NOMO-1 treated with dmso at 0.1 percent for 144 hours (cell line): Measurements from ENCODE around the gene CORO2B.

Experiments
- DNase-seq: peaks from one replicate; lab custom pipeline; 2025; ENCODE audit not compliant: unreplicated experiment; lab: John Stamatoyannopoulos, UW

CORO2B gene

DNA sequence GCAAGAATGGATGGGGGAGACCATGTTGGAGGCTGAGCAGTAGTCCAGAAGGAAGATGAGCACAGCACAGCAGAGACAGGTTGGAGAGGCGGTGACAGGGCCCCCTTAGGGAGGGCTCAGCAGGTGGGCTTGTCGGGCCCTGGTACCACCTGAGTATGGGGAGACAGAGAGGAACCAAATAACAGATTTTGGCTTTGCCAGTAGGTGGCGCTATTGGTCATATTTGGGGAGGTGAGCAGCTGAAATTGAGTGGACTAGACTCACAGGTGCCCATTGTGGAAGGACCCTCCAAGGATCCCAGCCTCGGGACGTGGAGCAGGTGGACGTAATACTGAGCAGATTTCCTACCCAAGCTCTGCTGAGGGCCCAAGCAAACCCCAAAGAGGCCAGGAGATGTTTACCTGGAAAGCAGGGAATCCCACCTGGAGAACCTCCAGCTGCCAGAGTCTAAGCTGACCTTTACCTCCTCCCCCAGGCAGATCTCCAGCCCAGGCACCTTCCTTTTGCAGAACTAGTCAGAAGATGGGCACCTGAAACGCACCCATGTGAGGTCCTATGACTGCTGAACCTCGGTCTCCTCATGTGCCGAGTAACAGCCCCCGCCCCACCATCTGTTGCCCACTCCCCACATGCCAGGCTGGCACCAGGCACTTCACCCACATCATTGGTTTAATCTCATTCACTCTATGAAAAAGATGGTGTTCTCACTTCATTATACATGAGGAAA lies 24.6 kb upstream of the CORO2B start:
- peak; percentile 23 for DNase-seq

DNA sequence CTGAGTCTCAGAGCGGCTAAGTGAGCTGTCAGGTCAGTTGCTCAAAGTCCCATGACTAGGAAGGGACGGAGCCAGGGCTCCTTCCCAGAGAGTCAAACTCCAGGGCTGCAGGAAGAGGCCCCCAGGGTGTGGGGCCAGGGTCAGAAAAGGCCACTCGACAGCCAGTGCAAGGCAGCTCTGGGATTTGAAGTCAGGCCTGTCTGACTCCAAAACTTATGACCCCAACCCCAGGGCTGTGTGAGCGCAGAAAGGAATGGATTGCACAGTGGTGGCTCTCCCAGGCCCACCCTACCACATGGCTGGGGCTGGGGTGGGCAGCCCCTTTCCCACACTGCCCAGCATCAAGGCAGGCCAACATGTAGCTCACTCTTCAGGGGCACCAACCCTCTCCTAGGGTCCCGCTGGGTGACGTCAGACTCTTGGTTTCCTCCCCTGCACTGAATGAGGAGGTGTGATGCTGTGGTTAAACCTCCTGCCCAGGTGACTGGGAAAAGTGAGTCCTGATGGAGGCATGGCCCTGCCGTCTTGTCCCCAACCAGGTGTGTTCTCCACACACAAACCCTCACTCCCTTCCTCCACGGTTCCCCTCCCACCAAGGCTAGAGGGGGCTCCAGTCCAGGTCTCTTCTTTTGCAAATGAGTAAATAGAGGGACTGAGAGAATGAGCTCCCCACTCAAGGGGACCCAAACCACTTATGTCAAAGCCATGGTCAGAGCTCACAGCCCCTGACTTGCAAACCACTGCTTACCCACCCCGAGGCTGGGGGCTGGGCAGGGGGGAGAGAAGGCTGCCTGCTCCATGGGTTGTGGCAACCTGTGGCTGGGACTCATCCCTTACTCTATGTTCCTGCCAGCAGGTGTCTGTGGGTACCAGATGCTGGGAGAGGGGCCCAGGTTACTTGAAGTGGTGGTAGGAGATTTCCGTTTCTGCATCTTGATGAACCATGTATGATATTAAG lies 23.8 kb upstream of the CORO2B start:
- DNase-seq: no peak

DNA sequence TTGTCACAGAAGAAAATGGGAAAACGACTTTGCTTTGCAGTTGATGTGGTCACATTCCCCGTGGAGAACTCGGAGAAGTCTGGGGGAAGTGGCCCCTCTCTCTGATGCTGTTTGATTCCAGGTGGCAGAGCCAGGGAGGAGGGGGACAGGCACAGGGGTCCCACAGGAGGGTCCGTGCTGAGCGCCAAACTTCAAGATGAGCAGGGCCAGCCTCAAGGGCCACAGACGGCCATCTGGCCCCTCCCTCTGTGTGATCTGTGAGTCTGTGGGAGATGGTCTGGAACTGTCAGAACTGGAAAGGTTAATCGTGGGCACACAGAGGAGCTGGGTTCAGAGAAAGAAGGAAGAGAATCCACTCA lies 23.1 kb upstream of the CORO2B start:
- no peak for DNase-seq

DNA sequence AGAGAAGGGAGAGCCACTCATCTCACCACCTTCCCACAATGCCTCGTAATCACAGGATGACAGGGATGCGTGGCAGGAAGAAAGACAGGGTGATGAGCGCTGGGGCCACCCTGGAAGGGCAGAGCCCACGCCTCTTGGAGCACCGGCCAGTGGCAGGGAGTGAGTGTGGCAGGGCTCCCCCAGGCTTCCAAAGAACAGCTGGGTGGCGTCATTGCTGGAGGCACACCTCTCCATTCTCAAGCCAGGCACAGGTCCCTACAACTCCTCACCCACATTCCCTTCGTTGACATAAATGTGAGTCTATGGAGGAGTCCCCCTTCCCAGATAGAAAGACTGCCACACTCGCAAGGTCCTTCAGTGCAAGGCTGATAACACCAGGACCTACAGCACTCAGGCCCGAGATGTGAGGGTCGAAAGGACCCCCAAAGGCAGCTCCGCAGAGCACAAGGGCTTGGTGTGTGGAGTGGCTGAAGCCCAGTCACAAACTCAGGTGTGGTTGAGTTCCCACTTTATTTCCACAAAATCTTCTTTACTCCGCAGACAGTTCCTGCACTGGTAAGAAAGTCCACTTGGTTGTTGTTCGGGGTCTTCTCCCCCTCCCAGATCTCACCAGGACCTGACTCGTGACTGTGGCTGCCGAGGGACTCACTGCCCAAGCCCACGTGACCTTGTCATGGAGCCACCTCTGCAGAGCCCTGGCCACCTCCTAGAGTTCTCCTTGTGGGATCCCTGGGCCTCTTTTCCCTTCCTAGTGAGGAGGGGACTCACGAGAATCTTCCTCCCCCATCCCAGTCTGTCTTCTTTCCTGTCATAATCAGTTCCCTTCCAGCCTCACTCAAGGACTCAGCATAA lies 22.4 kb upstream of the CORO2B start:
- DNase-seq: no peak

DNA sequence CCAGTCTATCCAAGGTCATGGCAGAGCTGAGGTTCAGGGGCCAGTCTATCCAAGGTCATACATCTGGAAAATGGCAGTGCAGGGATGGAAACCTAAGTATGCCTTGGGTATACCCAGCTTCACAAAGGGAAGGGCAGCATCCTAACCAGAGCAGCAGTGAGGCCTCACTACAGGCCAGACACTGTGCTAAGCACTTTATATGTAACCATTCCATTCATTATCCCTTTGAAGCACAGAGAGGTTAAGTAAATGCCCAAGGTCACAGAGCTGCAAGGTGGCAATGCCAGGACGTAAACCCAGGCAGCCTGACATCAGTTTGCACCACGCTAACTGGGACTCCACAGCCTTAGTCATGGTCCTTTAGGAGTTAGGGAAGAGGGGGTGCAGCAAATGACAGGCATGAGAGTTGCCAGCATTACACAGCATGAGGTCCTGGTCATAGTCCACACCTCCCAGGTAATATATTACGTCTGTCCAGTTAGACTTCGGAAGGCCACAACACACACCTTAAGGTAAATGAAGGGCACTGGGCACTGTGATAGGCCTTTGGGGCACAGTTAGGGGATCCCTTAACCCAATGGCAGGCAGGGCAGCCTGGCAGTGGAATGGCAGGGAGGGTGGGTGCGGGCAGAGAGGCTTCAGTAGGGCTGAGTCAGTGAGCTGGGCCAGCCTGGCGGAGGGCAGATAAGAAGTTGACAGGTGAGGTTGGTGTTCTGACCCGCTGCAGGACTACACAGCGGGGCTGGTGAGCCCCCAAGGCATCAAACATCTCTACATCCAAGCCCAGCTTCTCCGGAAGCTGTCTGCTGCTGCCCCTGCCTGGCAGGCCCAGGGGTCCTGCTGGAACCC lies 21.1 kb upstream of the CORO2B start:
- no peak for DNase-seq

DNA sequence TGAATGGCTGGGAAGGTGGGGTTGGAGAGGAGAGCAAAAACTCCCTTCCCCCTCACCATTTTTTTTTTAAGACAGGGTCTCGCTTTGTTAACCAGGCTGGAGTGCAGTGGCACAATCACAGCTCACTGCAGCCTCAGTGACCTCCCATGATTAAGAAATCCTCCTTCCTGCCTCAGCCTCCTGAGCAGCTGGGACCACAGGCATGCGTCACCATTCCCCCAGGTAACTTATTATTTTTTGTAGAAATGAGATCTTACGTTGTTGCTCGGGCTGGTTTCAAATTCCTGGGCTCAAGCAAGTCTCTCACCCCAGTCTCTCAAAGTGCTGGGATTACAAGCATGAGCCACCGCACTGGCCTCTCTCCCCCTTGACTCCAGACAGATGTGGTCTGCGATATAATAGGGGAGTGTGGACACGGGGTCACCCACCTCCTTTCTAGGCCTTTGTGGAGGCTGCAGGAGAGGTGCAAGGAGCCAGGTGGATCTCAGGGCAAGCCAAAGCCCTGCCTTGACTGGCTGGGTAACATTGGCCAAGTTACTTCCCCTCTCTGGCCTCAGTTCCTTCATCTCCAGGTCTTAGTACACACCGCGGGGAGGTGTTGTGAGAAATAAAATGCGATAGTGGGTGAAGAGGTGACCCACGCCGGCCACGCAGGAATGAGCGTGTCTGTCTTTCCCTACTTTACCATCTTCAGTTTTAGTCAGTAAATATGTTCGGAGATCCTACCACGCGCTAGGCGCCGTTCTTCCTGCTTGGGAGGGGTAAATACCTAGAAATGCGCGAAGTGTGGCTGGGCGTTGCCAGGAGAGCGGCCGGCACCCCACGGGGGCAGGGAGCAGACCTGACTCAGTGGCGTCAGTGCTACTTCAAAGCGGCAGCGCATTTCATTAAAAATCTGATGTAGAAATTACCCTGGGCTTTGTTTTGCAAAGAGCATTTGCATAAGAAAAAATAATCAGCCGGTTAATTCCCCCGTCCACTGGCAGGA lies 20.2 kb upstream of the CORO2B start:
- DNase-seq: no peak

DNA sequence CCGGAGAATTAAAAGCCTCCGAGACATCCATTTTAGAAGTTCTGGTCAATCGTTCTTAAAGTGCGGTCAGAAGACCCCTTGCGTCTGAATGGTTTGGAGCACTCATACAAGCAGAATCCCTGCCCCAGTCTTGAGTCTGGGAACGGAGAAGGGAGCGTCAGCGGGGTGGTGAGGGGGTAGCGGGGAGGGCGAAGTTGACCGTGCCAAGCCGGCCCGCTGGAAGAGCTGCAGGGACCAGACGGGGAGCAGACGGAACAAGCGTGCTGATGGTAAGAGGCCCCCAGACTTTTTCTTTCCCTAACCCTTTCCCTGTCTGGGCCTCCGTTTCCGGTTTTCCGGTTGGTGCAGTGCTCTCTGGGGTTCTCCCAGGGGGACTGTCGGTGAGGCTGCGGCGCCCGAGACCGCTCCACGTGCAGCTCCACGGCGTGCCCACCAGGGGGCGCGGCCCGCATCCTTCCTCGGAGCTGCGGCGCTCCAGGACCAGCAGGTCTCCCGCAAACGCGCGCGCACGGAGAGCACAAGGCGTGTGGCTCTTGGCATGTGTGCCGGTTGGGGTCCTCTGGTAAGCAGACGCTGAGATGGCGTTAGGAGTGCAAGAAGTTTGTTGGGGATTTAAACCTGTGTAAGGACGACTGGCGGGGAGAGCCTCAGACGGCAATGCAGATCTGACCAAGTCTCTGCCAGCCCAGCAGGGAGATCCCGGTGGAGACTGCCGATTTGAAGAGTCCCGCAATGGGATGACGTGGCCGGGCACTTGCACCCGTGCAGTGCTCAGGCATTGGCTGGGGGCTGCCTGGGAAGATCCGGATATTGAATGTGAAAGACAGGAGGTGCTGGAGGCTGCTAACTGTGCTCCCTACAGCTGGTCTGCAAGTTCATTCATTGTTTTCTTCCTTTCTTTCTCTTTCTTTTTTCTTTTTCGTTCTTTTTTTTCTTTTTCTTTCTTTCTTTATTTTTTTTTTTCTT lies 19.2 kb upstream of the CORO2B start:
- DNase-seq: peak; percentile 35

DNA sequence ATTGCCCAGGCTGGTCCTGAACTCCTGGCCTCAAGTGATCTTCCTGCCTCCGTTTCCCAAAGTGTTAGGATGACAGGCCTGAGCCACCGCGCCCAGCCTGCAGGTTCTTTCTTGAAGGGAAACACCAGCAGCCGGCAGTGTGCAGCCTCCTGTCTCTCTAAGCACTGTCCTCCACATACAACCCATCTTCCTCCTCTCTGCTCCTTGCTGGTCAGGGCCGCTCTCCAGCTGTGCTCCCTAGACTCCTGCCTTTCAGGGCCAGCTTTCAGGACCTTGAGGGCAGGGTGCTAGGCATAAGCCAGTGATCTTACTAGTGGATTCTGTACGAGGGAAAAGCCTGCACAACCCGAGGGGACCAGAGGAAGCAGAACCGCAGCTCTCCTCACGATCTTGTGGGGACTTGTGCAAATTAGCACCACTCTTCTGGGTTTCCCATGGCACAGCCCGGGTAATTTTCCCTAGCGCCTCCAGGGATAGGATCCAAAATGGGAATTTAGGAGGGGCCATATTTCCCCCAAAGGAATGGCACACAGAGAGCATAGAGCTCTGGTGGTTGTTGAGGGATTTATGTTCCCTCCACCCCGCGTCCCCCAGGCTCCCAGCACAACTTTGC lies 18.2 kb upstream of the CORO2B start:
- DNase-seq: no peak

DNA sequence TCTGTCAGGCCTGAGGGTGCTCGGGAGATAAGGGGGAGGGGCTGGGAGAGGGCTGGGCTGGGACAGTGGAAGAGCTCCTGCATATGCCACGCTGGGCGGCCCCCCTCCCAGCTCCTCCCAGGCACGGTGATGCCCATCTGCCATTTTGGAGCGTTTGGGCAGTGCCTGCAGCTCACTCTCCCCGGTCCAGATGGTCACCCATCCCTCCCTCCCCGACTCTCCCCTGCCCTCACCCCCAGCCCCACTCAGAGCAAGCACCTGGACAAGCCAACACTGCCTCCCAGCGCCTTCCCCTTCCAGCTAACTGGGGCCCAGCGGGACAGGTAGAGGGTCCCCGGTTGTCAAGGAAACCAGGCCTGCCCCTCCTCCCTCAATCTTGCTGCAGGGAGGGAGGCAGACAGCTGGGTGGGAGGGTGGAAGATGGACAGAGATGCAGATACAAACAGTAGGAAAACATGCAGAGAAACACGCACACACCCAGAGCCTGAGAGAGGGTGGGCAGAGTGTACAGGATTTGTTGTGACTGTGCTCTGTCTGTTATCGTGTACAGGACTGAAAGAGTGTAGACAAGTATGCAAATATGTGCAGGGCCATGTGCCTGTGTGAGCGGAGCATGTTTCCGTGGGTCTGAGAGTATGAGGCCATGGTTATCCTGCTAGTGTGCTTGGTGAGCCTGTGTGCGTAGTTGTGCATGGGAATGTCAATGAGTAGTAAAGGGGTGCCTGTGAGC lies 17.5 kb upstream of the CORO2B start:
- DNase-seq: no peak

DNA sequence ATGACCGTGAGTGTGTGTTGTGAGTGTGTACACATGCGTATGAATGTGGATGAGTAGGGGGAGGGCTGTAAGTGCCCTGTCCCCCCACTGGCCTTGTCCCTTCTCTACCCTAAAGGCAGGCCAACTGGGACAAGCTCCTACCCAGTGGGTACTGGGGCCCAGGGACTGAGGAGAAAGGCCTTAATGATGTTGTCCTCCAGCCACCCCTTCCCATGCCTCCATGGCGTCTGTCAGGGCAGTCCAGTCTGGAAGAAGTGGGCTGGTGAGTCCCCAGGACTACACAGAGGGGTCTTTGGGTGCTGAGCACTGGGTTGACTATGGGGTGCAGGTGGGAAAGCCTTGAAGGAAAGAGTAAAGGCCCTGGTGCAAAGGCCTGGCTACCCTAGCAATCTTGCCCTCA lies 16.9 kb upstream of the CORO2B start:
- no peak for DNase-seq

DNA sequence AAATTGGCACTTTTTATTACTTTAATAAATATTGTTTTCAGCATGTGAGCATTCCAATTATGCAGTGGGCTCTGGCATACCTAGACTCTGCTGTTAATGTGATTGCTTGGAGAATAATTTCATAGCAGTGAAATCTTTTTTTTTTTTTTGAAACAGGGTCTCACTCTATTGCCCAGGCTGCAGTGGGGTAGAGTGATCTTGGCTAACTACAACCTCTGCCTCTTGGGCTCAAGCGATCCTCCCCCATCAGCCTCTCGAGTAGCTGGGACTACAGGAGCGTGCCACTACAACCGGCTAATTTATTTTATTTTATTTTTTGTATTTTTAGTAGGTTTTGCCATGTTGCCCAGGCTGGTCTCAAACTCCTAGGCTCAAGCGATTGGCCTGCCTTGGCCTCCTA lies 14.6 kb upstream of the CORO2B start:
- DNase-seq: no peak

DNA sequence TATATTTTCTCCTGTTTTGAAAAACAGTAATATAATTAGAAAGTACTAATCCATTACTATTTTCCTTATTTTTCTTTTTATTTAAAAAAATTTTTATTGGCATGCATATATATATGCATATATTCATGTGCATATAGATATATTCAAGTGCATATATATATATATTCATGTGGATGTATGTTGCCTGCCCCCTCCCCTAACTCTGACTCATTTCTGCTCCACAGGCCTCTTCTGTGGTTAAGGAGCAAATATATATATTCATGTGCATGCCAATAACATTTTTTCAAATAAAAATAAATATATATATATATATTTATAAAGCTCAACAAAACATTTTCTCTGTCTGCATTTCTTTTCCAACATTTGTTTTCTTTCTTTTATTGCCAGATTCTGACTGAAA lies 13.6 kb upstream of the CORO2B start:
- DNase-seq: no peak

DNA sequence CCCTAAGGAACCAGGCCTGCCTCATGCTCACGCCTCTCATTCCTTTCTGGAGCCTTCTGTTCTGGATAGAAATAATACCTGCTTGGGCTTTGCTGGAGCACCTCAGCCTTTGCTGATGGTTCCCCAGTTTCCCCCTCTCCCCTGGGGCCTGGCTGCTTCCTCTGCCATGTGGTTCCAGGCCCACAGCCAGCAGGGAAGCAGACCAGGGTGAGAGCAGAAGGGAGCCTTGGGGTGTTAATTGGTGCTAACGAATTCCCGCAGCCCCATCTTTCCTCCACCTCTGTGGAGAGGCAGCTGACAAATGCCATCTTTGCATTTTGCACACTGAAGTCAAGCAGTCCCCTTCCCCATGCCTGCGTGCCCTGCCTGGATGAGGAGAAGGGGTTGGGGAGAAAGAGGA lies 13.1 kb upstream of the CORO2B start:
- DNase-seq: no peak

DNA sequence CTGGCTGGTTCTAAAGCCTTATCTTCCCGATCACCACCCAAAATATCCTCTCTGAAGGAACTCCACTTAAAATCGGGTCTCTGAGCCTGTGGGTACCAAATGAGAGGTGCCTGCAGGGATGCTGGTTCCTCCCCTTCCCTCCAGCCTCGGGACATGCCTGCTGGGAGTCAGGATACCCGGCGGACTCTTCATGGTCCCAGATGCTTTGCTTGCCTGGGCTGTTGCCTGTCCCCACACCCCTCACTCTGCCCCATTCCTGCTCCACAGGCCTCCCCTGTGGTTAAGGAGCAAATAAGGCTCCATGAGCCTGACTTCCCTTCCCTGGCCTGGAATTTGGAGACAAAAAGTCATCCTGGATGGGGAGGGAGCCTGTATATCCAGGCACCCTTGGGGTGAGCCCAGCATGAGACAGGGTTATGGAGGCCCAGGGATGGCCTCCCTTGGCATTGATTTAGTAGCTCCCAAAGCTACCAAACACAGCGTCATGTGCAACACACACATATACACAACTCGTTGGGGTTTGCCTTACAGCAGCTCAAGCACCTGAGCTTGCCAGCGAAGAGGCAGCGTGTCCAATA lies 12.3 kb upstream of the CORO2B start:
- DNase-seq: no peak

DNA sequence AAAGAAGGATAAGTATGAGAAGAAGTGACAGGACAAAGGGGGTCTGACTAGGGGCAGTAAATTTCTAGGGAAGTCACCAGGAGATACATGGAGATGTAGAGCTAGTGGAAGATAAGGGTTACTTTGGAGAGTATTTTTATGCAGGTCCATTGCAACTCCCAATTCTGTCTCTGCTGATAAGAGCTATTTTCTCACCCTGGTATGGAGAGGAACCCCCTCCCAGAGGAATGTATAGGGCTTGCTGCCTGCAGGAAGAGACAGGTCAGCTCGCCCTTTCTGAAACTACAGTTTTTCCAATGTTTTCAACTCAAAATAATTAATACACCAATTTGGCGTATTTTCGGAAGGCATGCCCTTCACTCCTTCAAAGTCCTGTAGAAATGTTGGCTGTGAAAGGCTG lies 11.4 kb upstream of the CORO2B start:
- DNase-seq: no peak

DNA sequence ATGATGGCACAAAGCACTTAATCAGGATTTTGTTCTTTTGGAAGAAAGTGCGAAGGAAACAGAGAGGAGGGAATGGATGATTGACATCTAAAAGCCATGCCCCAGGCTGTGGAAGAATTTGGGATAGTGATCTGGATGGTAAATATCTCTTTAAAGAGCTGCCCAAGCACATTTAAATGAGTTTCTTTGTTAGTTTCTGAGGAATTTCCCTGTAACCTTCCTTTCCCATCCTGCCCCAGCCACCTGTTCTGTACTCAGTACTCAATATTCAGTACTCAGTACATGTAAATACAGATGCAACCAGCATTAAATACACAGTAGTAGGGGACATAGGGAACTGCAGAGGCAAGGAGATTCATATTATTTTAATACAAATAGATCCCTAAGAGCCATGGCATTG lies 7.8 kb upstream of the CORO2B start:
- no peak for DNase-seq

DNA sequence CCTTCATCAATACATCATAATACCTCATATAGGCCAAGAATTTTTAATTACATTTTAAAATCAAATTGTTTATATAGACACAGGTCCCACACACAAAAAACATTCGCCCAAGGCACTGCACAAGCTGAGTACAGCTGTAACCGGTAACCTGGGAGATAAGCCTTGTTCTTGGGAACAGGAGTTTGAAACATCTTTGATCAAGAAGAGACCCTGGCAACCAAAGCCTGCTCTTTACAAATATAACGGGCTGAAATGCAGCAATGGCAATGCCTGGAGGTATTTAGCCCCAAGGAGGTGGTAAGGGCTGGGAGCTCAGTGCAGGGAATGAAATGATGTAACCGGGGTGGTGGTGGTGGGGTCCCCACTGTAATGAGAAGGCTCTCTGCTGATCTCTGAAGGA lies 7.2 kb upstream of the CORO2B start:
- no peak for DNase-seq
